IPS-15b (cell line): ENCODE data around the gene ZNF407.

Experiments used
- H3K27me3 ChIP-seq: one replicate; pipeline ENCODE4 v1.6.1; 2013; ENCODE audit warnings: low read length; ENCODE audit not compliant: control insufficient read depth, insufficient read depth
- H3K36me3 ChIP-seq: one replicate; pipeline ENCODE4 v1.6.1; 2013; ENCODE audit warnings: low read length; ENCODE audit not compliant: control insufficient read depth, insufficient read depth
- H3K4me1 ChIP-seq: one replicate; pipeline ENCODE4 v1.6.1; 2013; ENCODE audit warnings: mild to moderate bottlenecking, low read length; ENCODE audit not compliant: control insufficient read depth, insufficient read depth
- H3K4me3 ChIP-seq: one replicate; pipeline ENCODE4 v1.5.1; 2013; ENCODE audit warnings: low read depth, low read length
- H3K9ac ChIP-seq: one replicate; pipeline ENCODE4 v1.6.1; 2013; ENCODE audit warnings: low read depth, mild to moderate bottlenecking, low read length
- H3K9me3 ChIP-seq: one replicate; pipeline ENCODE4 v1.6.1; 2013; ENCODE audit warnings: mild to moderate bottlenecking, low read length; ENCODE audit not compliant: control insufficient read depth, insufficient read depth

Gene ZNF407

GRCh38 chr18:74797577-74798151 is 200.0 kb downstream of the ZNF407 start:
- H3K9me3 ChIP-seq = no peaks in the 10 kb centered on the region
- H3K4me3 ChIP-seq = no peak overlapping the region
- peaks cover 15% of the 10 kb centered on the region for H3K4me1 ChIP-seq
- no peaks in the 10 kb centered on the region for H3K36me3 ChIP-seq
- no peaks in the 10 kb centered on the region for H3K27me3 ChIP-seq
- H3K9ac ChIP-seq = no peak overlapping the region

- Histone ChIP-seq H3K36me3 (no peaks in the 10 kb centered on the region), H3K9ac (no peak overlapping the region), H3K4me1 (peaks cover 19% of the 10 kb centered on the region), H3K27me3 (no peaks in the 10 kb centered on the region), H3K4me3 (no peak overlapping the region), H3K9me3 (no peaks in the 10 kb centered on the region)
These were observed 201.9 kb downstream of the ZNF407 start for GRCh38 chr18:74799542-74799941.

- Histone ChIP-seq H3K9ac (no peak overlapping the region), H3K9me3 (no peaks in the 10 kb centered on the region), H3K27me3 (no peaks in the 10 kb centered on the region), H3K4me1 (peaks cover 23% of the 10 kb centered on the region), H3K4me3 (no peak overlapping the region), H3K36me3 (no peaks in the 10 kb centered on the region)
These were observed 202.4 kb downstream of the ZNF407 start for GRCh38 chr18:74800098-74800497.

GRCh38 chr18:74803117-74803516 is 205.4 kb downstream of the ZNF407 start:
- Histone ChIP-seq H3K9me3 (no peaks in the 10 kb centered on the region), H3K9ac (no peak overlapping the region), H3K27me3 (no peaks in the 10 kb centered on the region), H3K4me1 (peaks cover 26% of the 10 kb centered on the region), H3K4me3 (no peak overlapping the region), H3K36me3 (no peaks in the 10 kb centered on the region)

GRCh38 chr18:74803769-74804168 is 206.1 kb downstream of the ZNF407 start:
- Histone ChIP-seq H3K9me3 (no peaks in the 10 kb centered on the region), H3K9ac (no peak overlapping the region), H3K27me3 (no peaks in the 10 kb centered on the region), H3K36me3 (no peaks in the 10 kb centered on the region), H3K4me3 (no peak overlapping the region), H3K4me1 (peaks cover 26% of the 10 kb centered on the region)

- Histone ChIP-seq H3K36me3 (no peaks in the 10 kb centered on the region), H3K9ac (no peak overlapping the region), H3K9me3 (no peaks in the 10 kb centered on the region), H3K27me3 (no peaks in the 10 kb centered on the region), H3K4me1 (peaks cover 19% of the 10 kb centered on the region), H3K4me3 (no peak overlapping the region)
These were observed 207.0 kb downstream of the ZNF407 start for GRCh38 chr18:74804677-74805076.

- H3K9me3 ChIP-seq = no peaks in the 10 kb centered on the region
- H3K9ac ChIP-seq = no peak overlapping the region
- no peaks in the 10 kb centered on the region for H3K27me3 ChIP-seq
- peaks cover 16% of the 10 kb centered on the region for H3K4me1 ChIP-seq
- H3K4me3 ChIP-seq = no peak overlapping the region
- H3K36me3 ChIP-seq = no peaks in the 10 kb centered on the region
These were observed 208.4 kb downstream of the ZNF407 start for GRCh38 chr18:74806073-74806472.

GRCh38 chr18:74806700-74807416 is 209.2 kb downstream of the ZNF407 start:
- H3K4me1 ChIP-seq = peaks cover 16% of the 10 kb centered on the region
- no peak overlapping the region for H3K4me3 ChIP-seq
- no peaks in the 10 kb centered on the region for H3K9me3 ChIP-seq
- H3K36me3 ChIP-seq = no peaks in the 10 kb centered on the region
- no peak overlapping the region for H3K9ac ChIP-seq
- H3K27me3 ChIP-seq = no peaks in the 10 kb centered on the region

GRCh38 chr18:74817576-74817975 is 219.9 kb downstream of the ZNF407 start:
- peaks cover 7% of the 10 kb centered on the region for H3K4me1 ChIP-seq
- H3K9ac ChIP-seq = no peak overlapping the region
- H3K9me3 ChIP-seq = no peaks in the 10 kb centered on the region
- no peaks in the 10 kb centered on the region for H3K27me3 ChIP-seq
- no peaks in the 10 kb centered on the region for H3K36me3 ChIP-seq
- no peak overlapping the region for H3K4me3 ChIP-seq

GRCh38 chr18:74818516-74819175 is 221.0 kb downstream of the ZNF407 start:
- Histone ChIP-seq H3K4me1 (peaks cover 7% of the 10 kb centered on the region), H3K9me3 (no peaks in the 10 kb centered on the region), H3K9ac (no peak overlapping the region), H3K4me3 (no peak overlapping the region), H3K36me3 (no peaks in the 10 kb centered on the region), H3K27me3 (no peaks in the 10 kb centered on the region)

GRCh38 chr18:74819433-74820059 is 221.9 kb downstream of the ZNF407 start:
- Histone ChIP-seq H3K9ac (no peak overlapping the region), H3K9me3 (no peaks in the 10 kb centered on the region), H3K4me1 (peaks cover 7% of the 10 kb centered on the region), H3K27me3 (no peaks in the 10 kb centered on the region), H3K36me3 (no peaks in the 10 kb centered on the region), H3K4me3 (peak overlapping the region; percentile 26)
